Measurements from ENCODE around the gene CNTRL.
"Not testable (repeated sequence)": the region's sequence is repeated elsewhere in the genome, so short reads cannot be mapped to it uniquely, and the experiment has no call there.

Gene CNTRL, protein sequence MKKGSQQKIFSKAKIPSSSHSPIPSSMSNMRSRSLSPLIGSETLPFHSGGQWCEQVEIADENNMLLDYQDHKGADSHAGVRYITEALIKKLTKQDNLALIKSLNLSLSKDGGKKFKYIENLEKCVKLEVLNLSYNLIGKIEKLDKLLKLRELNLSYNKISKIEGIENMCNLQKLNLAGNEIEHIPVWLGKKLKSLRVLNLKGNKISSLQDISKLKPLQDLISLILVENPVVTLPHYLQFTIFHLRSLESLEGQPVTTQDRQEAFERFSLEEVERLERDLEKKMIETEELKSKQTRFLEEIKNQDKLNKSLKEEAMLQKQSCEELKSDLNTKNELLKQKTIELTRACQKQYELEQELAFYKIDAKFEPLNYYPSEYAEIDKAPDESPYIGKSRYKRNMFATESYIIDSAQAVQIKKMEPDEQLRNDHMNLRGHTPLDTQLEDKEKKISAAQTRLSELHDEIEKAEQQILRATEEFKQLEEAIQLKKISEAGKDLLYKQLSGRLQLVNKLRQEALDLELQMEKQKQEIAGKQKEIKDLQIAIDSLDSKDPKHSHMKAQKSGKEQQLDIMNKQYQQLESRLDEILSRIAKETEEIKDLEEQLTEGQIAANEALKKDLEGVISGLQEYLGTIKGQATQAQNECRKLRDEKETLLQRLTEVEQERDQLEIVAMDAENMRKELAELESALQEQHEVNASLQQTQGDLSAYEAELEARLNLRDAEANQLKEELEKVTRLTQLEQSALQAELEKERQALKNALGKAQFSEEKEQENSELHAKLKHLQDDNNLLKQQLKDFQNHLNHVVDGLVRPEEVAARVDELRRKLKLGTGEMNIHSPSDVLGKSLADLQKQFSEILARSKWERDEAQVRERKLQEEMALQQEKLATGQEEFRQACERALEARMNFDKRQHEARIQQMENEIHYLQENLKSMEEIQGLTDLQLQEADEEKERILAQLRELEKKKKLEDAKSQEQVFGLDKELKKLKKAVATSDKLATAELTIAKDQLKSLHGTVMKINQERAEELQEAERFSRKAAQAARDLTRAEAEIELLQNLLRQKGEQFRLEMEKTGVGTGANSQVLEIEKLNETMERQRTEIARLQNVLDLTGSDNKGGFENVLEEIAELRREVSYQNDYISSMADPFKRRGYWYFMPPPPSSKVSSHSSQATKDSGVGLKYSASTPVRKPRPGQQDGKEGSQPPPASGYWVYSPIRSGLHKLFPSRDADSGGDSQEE (N-terminal part only)

DNA sequence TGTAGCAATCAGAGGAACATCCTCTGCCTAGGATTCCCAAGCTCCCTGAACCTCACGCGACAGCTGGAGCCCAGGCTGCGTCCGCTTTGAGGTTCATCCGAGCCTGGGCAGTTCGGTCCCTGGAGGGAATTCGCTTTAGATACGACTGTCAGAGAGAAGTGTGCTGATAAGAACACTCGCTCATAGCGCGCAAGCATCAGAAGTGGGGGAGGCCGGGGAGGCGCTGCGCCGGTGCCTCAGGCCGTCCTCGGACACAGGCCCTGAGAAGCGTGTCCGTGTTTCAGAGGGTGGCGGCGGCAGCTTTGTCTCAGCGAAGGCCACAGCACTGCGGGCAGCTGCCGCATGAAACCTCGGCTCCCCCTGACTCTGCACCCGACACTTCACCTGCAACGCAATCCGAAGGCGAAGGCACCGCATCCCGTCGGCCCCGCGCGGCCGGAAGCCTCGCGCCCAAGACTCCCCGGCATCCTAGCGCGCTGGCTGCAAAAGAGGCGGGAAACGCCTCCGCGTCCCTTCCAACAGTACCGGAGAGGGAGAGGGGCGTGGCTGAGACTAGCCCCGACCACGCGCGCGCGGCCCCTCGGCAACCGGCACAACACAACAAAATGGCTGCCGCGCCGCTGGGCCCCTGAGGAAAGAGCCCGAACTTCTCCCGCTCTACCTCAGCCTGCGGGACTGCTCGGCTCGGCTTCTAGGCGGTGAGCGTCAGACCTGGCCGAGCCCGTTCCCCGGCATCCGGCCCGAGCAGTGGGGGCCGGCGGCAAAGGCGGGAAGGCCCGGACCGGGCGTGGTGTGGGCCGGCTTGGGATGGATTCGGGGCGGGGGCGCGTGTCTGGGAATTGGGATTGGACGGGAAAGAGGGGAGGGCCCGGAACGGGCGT is at the start of gene CNTRL:
Gene CNTRL (plus strand): TSS at position 586 of the 881 bp plus-strand sequence. CDS start 13,372 bp downstream, outside the sequence.
- peak; percentile 53 for DNase-seq

DNA sequence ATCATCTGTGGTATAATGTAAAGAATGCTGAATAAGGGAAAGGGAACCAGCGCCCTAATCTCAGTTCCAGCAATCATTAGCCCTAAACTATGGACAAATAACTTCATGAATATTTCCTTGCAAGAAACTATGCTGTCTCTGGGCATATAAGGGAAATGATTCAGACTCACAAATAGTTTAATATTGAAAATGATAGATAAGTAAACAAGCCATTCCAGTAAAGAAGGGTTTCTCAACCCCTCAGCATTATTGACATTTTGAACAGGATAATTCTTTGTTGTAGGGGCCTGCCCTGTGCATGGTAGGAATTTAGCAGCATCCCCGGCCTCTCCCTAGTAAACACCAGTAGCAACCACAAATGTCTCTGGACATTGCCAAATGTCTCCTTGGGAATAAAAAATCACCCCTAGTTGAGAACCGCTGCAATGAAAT is 48.5 kb upstream of the CNTRL start:
- no peak for DNase-seq

DNA sequence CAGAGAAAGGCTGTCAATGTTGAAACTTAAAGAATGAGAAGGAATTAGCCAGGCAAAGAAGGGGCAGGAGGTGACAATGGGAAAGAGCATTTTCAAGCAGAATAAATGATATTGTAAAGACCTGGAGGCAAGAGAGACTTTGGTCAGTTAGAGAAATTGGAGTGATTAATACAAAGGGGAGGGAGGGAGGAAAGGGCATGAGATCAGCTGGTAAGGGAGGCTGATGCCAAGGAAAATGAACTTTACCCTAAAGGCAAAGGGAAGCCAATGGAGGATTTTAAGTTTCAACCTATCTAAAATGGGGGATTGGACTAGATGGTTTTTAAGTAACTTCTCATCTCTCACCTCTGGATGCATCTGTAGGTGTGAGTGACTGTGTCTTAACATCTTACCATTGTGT is 48.0 kb upstream of the CNTRL start:
- no peak for DNase-seq

DNA sequence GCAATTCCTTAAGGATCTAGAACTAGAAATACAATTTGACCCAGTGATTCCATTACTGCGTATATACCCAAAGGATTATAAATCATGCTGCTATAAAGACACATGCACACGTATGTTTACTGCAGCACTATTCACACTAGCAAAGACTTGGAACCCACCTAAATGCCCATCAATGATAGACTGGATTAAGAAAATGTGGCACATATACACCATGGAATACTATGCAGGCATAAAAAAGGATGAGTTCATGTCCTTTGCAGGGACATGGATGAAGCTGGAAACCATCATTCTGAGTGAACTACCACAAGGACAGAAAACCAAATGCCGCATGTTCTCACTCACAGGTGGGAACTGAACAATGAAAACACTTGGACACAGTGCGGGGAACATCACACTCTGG is 46.5 kb upstream of the CNTRL start:
- not testable (repeated sequence) for DNase-seq

DNA sequence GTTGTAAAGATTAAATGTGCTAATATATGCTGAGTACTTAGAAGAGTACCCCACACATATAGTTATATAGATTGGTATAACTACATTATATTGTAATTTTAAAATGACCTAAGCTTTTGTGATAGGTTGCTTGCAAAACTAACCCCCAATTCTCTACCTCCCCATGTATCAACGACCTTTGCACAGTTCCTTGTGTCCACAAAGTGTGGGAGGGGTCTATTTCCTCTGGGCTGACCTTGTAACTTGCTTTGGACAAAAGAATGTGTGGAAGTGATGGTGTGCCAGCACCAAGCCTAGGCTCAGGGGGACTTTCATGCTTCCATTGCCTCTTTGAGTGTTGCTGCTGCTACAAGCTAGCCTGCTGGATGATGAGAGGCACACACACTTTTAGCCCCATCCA is 45.3 kb upstream of the CNTRL start:
- DNase-seq, result no peak

DNA sequence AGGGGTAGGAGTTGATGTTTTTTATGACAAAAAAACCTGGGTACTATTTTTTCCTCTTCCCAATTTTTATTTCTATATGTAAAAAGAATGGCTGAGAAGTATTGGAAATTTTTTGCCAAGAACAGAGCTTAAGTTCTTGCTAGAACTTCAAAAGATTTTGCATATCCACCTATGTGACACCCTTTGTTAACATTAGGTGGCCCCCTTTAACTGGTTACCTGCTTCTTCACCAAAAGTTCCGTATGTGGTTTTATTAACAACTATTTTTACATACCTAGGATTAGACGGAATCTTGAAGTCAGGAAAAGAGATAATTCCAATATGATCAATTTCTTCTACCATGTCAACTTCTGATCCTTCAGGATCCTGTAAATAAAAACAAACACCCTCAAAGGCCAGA is 40.2 kb upstream of the CNTRL start:
- DNase-seq, result no peak

DNA sequence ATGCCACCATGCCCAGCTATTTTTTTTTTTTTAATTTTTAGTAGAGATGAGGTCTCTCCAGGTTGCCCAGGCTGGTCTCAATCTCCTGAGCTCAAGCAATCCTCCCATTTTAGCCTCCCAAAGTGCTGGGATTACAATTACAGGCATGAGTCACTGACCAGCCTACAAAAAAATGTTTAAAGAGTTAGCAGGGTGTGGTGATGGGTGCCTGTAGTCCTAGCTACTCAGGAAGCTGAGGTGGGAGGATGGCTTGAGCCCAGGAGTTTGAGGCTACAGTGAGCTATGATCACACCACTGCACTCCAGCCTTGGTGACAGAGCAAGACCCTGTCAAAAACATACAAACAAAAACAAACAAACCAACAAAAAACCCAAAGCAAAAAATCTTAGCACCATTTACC is 39.0 kb upstream of the CNTRL start:
- not testable (repeated sequence) for DNase-seq

DNA sequence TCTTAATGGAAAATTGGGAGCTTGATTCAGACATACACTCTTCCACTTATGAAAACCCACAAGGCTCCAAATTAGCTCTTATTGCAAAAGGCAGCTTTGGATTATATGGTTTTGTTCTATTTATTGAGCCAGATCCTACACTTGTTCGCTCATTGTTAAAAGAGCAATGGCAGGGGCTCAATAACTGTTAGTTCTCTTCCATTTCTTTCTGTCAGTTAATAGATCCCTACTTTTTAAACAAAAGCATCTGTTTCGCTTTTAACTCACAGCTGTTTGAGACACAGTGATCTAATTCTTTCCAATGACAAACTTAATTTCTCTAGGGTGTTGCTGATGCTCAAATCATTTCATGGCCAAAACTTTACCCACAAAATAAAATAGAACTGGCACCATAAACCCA is 36.4 kb upstream of the CNTRL start:
- DNase-seq, result no peak

DNA sequence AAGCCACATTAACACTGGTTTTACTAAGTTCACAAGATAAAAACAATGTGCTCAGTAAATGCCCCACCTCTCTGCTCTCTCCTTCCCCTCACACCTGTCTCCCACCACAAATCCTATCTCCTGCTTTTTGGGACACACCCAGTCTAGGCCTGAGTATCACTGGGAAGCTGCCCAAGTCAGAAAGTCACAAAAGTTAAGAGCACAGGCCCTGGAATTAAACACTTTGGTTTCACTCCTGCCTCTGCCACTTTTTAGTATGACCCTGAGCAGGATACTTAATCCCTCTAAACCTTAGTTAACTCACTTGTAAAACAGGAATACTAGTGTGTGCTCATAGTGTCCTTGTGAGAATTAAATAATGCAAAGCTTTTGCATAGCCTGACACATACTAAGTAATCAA is 36.0 kb upstream of the CNTRL start:
- DNase-seq, result no peak

DNA sequence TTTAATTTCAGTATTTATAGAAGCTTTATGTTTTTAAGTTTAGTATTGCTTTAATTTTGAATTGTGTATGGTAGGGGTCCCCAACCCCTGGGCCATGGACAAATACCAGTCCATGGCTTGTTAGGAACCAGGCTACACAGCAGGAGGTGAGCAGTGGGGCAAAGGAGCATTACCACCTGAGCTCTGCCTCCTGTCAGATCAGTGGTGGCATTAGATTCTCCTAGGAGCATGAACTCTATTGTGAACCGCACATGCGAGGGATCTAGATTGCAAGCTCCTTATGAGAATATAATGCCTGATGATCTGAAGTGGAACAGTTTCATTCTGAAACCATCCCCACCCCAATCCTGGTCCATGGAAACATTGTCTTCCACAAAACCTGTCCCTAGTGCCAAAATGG is 26.6 kb upstream of the CNTRL start:
- DNase-seq, result no peak

DNA sequence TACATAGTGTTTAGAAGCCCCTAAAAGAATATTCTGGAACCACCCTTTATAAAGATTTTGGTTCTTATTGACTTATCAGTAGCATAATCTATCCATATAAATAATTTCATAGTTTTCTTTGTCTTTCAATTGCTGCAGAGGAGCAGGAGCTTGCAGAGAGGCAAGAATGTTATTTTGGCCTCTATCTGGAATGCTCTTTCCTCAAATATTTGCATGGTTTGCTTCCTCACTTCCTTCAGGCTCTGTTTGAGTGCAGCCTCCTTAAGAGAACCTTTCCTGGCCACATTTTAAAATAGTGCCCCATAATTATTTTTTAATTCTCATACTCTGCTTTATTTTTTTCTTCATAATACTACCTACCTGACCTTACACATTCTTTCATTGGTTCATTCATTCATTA is 26.1 kb upstream of the CNTRL start:
- DNase-seq, result no peak

DNA sequence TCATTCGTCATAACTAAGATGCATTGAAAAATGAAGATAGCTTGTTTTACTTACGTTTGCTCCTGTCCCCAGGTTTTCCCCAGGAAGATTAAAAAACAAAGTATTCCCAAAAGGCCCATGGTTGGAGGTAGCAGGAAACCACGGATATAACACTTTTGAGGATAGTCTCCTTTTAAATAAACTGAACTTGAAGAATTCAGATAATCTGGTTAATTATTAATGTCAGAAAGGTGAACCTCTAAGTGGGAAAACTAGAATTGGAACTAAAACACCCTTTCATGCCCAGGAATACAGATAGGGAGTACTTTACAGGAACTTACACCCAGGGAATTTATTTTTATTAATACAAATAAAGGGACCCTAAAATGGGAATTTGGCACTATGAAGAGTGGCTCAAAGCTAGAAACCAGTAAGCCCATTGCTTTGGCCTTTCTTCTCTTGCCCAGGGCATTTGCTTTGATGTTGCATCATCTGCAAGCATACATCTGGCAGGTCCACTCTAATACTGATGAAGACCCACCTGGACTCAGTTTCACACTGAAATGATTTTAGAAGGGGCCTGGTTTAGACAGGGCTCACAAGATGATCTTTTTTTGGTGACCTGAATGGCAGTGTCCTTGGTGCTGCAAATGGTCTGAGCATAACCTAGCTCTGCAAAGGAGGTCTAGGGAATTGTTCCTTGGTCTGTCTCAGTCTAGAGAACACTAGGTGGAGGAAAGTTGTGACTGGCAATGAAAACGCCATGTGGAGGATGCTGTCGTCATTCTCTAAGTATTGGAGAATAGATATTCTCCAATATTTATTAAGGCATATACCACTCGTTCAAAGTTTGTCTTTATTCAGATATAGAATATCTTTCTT is 24.4 kb upstream of the CNTRL start, which contains the start of gene C5:
Gene C5 (minus strand): TSS at position 148 of the 861 bp plus-strand sequence. CDS start 29 bp downstream, at position 119.
- DNase-seq, result no peak

DNA sequence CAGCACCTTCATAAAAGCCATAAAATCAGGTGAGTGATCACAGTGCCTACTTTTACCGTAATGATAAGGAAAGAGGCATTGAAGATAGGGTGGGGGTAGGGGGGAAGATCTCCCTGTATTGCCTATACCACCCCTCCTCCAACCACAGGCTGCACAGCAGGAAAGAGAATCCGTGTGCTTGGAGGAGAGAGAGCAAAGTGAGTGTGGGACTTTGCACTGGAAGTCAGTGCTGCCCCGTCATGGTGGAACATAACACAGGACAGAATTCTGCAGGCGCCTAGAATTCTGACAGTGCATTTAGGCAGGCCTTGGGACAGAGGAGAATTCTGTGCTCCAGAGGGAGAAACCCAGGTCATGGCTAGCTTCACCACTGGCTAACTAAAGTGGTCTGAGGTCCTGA is 21.2 kb upstream of the CNTRL start:
- no peak for DNase-seq

DNA sequence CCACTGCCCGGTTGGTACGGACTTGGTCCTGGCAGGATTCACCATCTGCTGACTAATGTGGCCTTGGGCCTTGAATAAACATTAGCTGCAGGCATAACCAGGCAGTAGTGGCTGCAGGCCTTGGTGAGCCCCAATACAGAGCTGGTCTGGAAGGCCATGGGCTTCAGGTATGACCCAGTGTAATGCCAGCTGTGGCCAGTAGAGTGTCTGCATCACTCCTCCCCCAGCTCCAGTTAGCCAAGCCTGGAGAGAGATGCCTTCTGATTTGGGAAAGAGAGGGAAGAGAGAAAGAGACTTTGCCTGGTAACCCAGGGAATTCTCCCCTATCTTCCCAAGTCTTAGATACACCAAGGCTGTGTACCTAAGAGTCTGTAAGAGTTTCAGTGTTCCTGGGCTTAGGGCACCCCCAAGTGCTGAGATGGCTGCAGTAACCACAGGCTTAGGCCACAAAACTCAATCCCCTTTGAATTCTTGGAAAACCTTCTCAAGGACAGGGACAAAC is 19.1 kb upstream of the CNTRL start:
- DNase-seq, result no peak

DNA sequence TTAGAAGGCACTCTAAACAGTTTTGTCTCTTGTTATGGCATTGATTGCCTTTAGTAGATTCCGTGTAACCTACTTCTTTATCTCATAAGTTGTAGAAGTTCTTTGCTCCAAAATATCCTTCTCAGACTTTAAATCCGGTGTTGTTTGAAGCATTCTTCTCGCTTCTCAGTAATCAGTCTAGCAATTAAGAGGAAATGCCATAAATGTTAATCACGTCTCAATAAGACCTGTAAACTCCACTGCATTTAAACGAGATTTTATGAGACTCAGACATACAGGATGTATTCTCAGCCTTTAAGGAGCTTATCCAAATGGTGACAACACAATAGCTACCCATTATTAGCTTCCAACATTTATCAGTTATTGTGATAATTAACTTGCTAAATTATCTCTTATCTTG is 16.9 kb upstream of the CNTRL start:
- no peak for DNase-seq

DNA sequence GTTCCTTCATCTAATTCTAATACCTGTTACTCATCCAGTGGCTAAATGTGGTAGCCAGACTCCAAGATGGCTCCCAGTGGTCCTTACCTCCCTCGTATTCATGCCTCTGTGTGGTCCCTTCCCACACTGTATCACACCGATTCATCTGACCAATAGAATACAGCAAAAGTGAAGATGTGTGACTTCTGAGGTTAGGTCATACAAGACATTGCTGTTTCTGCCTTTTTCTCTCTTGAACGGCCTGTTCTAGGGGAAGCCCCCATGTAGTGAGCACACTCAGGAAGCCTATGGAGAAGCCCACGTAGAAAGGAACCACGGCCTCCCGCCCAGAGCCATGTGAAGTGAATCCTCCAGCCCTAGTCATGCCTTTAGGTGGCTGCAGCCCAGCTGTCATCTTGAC is 15.2 kb upstream of the CNTRL start:
- no peak for DNase-seq

DNA sequence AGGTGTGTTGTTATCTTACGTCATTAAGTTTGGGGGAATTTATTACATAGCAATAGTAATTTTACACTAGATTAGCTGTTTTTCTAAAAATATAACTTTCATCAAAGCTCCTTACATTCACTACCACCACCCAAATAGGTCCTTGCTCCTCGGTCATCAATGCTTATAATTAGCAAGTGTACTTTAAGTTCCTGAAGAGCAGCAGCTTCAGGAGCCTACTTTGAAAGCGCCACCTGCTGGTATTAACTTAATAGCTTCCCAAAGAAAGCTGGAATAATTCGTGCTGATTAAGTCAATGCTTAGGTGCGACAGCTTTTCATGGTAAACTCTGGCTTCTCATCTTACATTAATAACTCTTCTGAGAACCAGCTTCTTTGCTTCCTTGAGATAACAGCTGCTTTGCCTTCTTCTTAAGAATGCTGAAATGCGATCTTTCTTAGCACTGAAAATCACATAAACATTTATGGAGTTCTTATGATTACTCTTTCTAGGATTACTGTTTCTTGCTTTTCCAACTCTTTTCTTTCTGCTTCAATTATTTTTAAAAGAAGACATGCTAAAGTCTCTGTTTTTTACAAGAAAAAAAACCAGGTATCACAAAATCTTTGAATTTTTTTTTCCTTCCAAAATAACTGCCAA is 14.6 kb upstream of the CNTRL start:
- no peak for DNase-seq

DNA sequence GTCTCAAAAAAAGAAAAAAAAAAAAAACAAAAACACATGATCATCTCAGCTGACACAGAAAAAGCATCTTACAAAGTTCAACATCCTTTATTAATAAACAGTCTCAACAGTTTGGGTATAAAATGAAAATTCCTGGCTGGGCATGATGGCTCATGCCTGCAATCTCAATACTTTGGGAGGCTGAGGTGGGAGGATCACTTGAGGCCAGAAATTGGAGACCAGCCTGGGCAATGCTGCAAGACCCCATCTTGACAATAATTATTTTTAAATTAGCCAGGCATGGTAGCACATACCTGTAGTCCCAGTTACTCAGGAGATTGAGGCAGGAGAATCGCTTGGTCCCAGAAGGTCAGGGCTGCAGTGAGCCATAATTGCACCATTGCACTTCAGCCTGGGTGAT is 7.9 kb upstream of the CNTRL start:
- DNase-seq, result no peak

DNA sequence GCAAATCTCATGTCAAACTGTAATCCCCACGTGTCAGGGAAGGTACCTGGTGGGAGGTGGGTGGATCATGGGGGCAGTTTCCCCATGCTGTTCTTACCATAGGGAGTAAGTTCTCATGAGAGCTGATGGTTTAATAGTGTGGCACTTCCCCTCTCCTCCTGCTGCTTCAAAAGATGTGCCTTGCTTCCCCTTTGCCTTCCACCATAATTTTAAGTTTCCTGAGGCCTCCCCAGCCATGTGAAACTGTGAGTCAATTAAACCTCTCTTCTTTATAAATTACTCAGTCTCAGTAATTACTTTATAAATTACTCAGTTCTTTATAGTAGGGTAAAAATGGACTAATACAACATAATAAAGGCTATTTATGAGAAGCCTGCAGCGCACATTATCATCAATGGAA is 7.1 kb upstream of the CNTRL start:
- no peak for DNase-seq

DNA sequence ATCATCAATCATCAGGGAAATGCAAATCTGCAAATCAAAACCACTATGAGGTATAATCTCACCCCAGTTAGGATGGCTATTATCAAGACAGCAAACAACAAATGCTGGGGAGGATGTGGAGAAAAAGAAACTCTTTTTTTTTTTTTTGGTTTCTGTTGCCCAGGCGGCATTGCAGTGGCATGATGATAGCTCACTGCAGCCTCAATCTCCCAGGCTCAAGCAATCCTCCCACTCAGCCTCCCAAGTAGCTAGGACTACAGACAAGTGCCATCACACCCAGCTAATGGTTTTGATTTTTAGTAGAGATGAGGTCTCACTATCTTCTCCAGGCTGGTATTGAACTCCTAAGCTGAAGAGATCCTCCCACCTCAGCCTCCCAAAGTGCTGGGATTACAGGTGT is 5.4 kb upstream of the CNTRL start:
- no peak for DNase-seq
